Activated T-helper 1 cell treated with anti-CD3 and anti-CD28 coated beads, Interleukin-2, amount 50 U/mL, for 16 hours (primary cell): ENCODE data around the gene DLGAP4.

Source experiments
- DNase-seq, 2 donors: peaks; one replicate each; pipeline ENCODE4 v3.0.0-alpha.2; 2020; ENCODE audit warnings: low read depth in 1 of 2, low spot score in 1 of 2

DLGAP4 gene

GRCh38 chr20:36349384-36350170, 43.4 kb downstream of the DLGAP4 start:
- no peak for DNase-seq

- DNase-seq = no peak
Measured at GRCh38 chr20:36350439-36350838, 44.3 kb downstream of the DLGAP4 start.

DNA sequence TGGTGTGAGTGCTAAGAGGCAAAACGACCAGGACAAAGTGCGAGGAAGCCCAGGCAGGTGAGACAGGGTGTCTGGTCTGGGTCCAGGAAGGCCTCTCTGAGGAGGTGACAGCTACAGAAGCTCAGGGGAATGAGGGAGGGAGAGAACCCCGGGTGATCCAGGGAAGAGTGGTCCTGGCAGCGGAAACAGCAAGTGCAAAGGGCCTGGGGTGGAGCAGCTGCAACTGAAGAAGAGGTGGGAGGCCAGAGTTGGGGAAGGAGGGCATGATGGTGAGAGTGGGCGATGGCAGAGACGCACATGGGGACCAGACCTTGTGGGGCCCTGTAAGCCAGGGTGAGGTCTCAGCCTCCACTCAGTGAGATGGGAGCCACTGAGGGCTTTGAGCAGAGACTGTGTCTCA, 45.8 kb downstream of the DLGAP4 start:
- no peak for DNase-seq

DNA sequence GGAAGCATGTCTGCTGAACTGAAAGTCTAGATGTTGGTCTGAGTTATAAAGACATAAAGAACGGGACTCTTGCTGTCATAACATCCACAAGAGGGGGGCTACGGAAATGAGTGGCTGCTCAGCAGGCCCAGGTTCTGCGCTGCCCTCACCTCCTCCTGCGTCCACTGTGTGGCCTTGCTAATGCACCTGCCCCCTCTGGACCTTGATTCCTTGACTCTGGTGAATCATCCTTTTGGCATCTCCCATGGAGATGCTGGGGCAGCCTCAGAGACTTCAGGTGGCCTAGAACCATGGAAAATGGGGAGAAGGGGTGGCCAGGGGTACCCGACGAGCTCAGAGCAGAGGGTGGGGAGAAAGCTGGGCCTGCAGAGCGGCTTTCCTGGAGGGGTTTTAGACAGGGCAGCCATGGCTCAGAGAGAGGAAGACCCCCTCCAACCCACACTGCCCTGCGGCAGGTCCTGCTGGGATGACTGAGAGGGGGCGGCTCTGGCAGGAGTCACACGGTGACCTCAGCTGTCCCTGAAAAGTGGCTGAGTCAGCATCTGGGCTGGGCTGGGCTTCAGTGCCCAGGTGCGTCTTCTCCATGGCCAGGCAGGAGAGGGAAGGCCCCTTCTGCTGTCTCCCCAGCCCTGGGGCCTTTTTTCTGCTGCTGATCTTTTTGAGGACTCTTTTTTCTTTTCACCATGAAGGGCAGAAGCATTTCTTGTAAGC, 46.9 kb downstream of the DLGAP4 start:
- DNase-seq = no peak

GRCh38 chr20:36353740-36354139, 47.6 kb downstream of the DLGAP4 start:
- no peak for DNase-seq

GRCh38 chr20:36355469-36356171, 49.5 kb downstream of the DLGAP4 start:
- no peak for DNase-seq

DNA sequence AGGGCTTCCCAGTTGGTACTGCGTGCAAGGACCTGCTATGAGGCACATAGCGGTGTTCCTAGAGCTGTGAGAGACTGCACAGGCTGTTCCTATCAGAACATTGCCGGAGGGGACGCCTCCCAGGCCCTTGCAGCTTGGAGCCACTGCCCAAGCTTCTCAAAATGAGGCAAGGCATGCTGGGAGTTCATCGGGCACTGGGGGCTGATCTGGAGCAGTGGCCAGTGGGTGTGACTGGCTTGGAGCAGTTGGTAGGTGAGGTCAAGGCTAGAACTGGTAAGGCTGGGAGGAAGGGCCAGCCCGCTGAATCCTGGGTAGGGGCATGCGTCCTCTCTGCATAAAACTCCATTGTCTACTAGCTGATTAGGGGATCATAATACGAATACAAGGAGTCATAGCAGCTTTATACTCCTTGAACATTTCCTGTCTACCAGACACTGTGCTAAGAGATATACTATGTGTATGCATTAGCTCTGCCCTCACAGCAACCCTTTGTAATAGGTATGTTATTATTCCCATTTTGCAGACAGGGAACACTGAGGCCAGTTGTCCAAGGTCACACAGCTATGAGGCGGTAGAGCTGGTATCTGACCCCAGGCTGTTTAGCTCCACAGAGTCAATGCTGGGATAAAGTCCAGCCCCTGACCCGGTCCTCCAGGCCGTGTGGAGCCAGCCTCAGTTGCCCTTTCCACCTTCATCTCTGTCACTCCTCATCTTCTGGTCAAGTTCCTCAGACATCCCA, 53.7 kb downstream of the DLGAP4 start:
- DNase-seq = no peak

GRCh38 chr20:36360429-36360828, 54.3 kb downstream of the DLGAP4 start:
- DNase-seq = no peak

DNA sequence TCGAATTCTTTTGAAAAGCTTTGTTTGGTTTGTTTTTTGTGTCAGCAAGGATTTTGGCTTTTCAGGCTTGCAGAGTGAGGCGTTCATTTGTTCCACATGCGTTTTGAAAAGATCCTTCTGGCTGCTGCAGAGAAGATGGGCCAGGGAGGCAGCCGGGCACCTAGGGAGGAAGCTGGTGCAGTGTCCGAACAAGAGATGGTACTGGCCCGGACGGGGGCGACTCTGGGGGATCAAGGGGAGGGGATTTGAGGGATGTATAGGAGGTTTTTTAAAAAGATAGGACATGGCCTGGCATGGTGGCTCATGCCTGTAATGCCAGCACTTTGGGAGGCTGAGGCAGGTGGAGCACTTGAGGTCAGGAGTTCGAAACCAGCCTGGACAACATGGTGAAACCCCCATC, 55.3 kb downstream of the DLGAP4 start:
- no peak for DNase-seq

DNA sequence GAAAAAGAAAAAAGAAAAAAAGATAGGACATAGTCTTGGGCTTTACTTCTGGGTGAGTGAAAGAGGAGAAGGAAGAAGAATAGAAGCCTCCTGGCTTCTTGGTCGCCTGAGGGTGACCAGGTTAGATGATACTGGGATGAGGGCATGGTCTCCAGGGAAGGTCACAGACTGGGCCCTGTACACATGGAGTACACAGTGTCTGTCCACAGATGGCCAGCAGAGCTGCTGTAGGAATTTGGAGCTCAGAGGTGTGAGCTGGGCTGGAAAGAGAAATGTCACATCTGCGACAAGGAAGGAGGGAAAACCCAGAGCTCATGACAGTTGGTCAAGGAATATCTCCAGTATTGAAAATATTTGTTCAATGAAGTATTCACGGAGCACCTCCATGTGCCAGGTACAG, 56.1 kb downstream of the DLGAP4 start:
- no peak for DNase-seq

- DNase-seq = no peak
Measured at GRCh38 chr20:36362978-36363713, 57.0 kb downstream of the DLGAP4 start.

DNA sequence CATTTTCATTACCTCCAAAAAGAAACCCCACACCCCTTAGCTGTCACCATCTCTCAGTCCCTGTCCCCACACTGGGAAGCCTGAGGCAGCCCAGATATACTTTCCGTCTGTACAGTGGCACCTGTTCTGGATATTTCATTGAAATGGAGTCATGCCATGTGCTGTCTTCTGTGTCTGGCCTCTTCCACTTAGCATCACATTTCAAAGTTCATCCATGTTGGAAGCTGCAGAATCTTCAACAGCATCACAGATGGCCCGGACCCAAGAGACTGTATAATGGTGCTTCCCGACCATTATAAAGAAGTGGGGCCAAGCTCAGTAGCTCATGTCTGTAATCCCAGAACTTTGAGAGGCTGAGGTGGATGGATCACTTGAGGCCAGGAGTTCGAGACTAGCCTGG, 58.4 kb downstream of the DLGAP4 start:
- no peak for DNase-seq

DNA sequence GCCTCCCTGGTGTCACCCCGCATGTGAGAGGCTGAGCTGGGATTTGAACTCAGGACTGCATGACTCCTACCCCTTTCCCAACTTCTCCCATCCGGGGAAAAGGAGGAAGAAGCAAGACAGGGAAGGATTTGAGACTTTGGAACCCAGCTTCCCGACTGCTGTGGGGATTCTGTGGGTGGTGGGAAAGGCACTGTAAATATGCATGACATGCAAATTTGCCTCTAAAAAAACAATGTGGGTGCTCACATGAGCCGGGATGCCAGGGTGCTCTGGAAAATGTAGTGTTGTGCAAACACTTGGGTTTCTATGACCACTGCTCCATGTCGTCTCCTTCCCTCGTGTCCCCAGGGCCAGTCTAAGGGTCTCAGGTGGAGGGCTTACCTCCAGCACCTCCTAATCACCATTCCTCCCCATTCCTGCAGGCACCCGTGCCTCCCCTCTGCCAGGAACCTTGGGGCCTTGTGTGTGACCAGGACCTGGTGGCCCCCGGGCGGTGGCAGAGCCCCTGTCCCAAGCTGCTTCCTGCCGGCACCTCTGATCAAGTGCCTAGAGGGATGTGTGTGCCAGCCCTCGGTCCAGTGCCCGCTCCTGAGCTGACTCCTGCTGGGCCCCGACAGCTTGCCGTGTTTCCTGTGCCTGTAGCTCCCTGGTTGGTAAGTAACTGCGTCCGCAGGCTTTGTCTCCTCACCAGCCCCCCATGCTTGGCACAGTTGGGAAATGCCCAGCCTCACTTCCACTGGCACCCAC, 60.7 kb downstream of the DLGAP4 start:
- DNase-seq = no peak

DNA sequence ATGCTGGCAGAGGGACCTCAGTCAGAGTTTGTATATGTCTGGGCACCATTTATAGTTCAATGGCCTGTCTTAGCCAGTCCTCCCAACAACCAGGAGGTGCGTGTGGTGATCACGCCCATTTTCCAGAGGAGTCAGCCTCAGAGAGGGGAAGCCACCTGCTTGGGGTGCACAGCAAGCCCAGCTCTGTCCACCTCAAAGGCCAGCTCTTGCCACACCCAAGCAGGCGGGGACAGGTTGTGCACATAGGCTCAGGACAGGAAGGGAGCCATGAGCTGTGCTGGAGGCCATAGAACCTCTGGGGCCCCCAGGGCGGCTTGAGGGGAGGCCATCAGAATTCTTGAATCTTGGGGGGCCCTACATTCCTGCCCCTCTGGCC, 61.2 kb downstream of the DLGAP4 start:
- no peak for DNase-seq

DNA sequence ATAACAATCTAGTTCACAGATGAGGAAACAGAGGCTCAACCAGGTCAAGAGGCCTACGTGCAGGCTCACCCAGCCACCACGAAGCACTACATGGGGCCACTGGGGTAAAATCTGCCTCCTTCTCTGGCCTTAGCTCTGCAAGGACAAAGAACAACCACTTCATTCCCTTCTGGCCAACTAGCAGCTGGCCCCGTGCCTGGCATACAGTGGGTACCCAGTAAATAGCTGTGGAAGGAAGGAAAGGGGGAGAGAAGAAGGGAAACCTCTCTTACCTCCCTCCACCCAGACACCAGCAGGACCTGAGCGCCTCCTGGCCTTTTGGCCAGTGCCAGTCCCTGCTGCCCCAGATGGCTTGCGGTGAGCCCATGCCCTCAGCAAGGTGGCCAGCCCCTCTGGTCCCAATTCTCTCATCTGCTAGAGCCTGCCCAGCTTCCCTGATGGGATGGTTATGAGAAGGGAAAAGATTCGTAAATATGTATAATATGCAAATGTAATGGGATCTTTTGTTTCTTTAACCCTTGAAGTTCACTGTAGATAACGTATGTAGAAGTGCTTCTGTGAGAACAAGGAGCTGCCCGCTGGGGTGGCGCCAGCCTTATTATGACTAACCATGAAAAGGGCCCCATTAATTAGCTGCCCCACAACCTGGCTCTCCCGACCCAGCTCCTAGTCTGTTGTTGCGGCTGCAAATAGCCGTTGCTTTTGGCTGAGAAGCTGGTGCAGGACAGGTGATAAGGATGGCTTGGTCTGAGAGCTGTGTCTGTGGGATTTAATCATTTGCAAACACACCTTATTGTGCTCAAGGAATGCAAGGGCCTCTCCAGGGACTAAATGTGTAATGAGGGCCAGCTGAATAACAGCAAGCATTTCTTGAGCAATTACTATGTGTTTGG, 62.0 kb downstream of the DLGAP4 start:
- no peak for DNase-seq

- no peak for DNase-seq
Measured at GRCh38 chr20:36368869-36369268, 62.7 kb downstream of the DLGAP4 start.

DNA sequence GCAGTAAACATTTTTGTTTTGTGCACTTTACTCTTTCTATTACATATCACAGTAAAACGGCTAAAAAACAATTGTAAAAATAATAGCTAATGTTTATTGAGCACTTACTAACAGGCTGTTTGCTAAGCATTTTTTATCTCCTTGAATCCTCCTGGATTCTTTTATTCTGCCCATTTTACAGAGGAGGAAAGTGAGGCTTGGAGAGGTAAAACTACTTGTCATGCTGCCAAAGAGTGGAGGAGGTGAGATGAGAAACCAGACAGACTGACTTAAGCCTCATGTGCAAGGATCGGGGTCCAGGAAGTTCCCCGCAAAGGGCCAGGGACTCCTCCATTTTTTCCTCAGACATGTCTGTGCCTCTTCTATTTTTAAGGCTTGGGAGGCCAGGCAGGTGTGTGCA, 63.6 kb downstream of the DLGAP4 start:
- DNase-seq = no peak

GRCh38 chr20:36370991-36371790, 65.1 kb downstream of the DLGAP4 start:
- no peak for DNase-seq
